NOMO-1 treated with dmso at 0.1 percent for 144 hours (cell line): ENCODE data around the gene MMRN2.
"Not testable (repeated sequence)": the region's sequence is repeated elsewhere in the genome, so short reads cannot be mapped to it uniquely, and the experiment has no call there.

ENCODE experiments used
- DNase-seq: peaks from one replicate; lab custom pipeline; 2025; ENCODE audit not compliant: unreplicated experiment; lab: John Stamatoyannopoulos, UW

MMRN2 gene

GRCh38 chr10:86957471-86958115 lies at the start of gene MMRN2:
Gene MMRN2 (minus strand): TSS chr10:86957615. CDS start chr10:86957541, 74 bp downstream.
- no peak for DNase-seq

- not testable (repeated sequence) for DNase-seq
Measured at GRCh38 chr10:87007124-87007523, 49.7 kb upstream of the MMRN2 start.

- DNase-seq: no peak
Measured at GRCh38 chr10:87000491-87000890, 43.1 kb upstream of the MMRN2 start.

- DNase-seq: peak; percentile 41
Measured at GRCh38 chr10:86999802-87000403, 42.5 kb upstream of the MMRN2 start.

- no peak for DNase-seq
Measured at GRCh38 chr10:86992929-86993328, 35.5 kb upstream of the MMRN2 start.

- DNase-seq: no peak
Measured at GRCh38 chr10:86992456-86992855, 35.0 kb upstream of the MMRN2 start.

- not testable (repeated sequence) for DNase-seq
Measured at GRCh38 chr10:86991362-86991761, 33.9 kb upstream of the MMRN2 start.

- no peak for DNase-seq
Measured at GRCh38 chr10:86988520-86988919, 31.1 kb upstream of the MMRN2 start.

- not testable (repeated sequence) for DNase-seq
Measured at GRCh38 chr10:86984498-86984897, 27.1 kb upstream of the MMRN2 start.

GRCh38 chr10:86981716-86982115 lies 24.3 kb upstream of the MMRN2 start:
- DNase-seq: no peak

- DNase-seq: not testable (repeated sequence)
Measured at GRCh38 chr10:86981020-86981419, 23.6 kb upstream of the MMRN2 start.

- DNase-seq: no peak
Measured at GRCh38 chr10:86979977-86980448, 22.6 kb upstream of the MMRN2 start.

GRCh38 chr10:86979296-86979818 lies 21.9 kb upstream of the MMRN2 start:
- no peak for DNase-seq

- DNase-seq: not testable (repeated sequence)
Measured at GRCh38 chr10:86978457-86978856, 21.0 kb upstream of the MMRN2 start.

GRCh38 chr10:86976362-86977056 lies 19.1 kb upstream of the MMRN2 start:
- DNase-seq: no peak

GRCh38 chr10:86974484-86974883 lies 17.1 kb upstream of the MMRN2 start:
- DNase-seq: no peak

- DNase-seq: no peak
Measured at GRCh38 chr10:86972613-86973380, 15.4 kb upstream of the MMRN2 start.

GRCh38 chr10:86971232-86971991 lies 14.0 kb upstream of the MMRN2 start:
- DNase-seq: peak; percentile 74

- DNase-seq: no peak
Measured at GRCh38 chr10:86970982-86971231, 13.5 kb upstream of the MMRN2 start.

- peak; percentile 28 for DNase-seq
Measured at GRCh38 chr10:86970162-86970981, 13.0 kb upstream of the MMRN2 start.
